Measurements from ENCODE around the gene UBIAD1.

UBIAD1 gene

GRCh38 chr1:11295905-11296304 lies 22.9 kb downstream of the UBIAD1 start:
- no peak for TF ChIP-seq CTCF (IDR thresholded peaks at IDR 0.05)

DNA sequence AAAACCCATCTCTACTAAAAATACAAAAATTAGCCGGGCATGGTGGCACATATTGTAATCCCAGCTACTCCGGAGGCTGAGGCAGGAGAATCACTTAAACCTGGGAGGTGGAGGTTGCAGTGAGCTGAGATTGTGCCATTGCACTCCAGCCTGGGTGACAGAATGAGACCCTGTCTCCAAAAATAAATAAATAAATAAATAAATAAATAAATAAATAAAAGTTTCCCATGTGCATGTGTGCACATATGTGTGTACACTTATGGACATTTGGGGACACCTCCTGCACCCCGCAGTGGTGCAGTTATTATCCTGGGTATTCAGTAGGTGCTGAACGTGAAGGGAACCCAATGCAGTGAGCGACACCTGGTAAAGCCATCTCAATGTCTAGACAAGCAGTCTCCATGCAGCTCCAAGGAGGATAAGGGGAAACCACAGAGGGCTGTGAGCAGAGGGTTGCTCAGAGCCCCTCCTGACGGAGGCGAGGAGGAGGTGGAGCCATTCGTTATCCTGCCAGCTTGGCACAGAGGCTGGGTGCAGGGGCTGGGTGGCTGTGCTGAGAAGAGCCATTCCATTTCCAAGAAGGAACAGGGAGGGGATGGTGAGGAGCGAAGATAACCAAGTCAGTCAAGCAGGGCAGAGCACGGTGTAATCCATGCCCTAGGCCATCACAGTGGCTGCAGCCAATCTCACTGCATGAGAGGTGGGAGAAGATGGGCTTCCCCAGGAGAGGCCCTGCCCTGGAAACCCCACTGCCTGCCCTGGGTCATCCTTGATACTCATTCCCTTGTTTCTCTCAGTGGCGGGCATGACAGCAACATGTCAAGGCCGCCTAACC lies 25.6 kb downstream of the UBIAD1 start:
- no peak for TF ChIP-seq CTCF (IDR thresholded peaks at IDR 0.05)

GRCh38 chr1:11299225-11299574 lies 26.2 kb downstream of the UBIAD1 start:
- TF ChIP-seq CTCF (IDR thresholded peaks at IDR 0.05): no peak

DNA sequence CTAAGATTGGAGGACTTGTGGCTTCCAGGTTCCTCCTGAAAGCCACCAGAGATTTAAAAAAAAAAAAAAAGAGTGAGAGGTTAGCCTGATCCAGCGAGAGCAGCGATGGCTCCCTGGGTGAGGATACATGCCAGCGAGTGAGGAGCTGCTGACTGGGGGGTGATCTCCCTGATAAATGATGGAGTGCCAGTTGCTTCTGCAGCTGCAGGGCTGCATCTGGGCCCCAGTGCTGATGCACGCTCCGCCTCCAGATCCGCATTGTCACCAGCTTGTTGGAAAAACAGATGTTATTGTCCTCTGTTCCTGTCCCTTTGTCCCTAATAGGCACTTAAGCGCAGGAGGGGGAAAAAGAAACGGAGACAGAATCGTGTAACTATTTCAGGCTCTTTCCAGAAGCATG lies 28.6 kb downstream of the UBIAD1 start:
- no peak for TF ChIP-seq CTCF (IDR thresholded peaks at IDR 0.05)

DNA sequence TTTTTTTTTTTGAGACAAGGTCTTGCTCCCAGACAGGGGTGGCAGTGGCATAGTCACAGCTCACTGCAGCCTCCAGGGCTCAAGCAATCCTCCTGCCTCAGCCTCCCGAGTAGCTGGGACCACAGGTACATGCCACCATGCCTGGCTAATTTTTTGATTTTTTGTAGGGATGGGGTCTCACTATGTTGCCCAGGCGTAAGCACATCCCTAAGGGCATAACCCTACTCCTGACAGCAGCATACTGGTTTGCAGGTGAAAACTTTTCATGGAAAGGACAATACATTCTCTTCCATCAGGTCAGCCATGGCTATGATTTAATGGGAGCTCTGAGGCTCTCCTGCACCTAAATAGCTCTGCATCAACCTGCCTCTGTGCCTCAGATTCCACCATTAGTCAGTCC lies 29.4 kb downstream of the UBIAD1 start:
- TF ChIP-seq CTCF (IDR thresholded peaks at IDR 0.05): no peak

GRCh38 chr1:11307852-11308251 lies 34.9 kb downstream of the UBIAD1 start:
- no peak for TF ChIP-seq CTCF (IDR thresholded peaks at IDR 0.05)

- TF ChIP-seq CTCF (IDR thresholded peaks at IDR 0.05): no peak
These were observed 35.8 kb downstream of the UBIAD1 start for GRCh38 chr1:11308699-11309224.
